BJ (cell line): ENCODE results near the gene RGS17. TPM values are rescaled to one million over a fixed set of nuclear protein-coding genes. Genes with fewer than 3 reads are reported as not detected.
"Not testable (repeated sequence)": the region's sequence is repeated elsewhere in the genome, so short reads cannot be mapped to it uniquely, and the experiment has no call there.

Experiments used
- CTCF ChIA-PET: fragments of 350-600 bp; formaldehyde crosslinking; extraction: SDS; loops from one replicate; lab custom pipeline; 2021; ENCODE audit warnings: antibody characterized with exemption, inconsistent platforms; lab: Yijun Ruan, JAX
- POLR2A ChIA-PET: fragments of 300-600 bp; sonication (Branson Sonifier 250); formaldehyde crosslinking; extraction: SDS; loops from one replicate; lab custom pipeline; 2021; ENCODE audit warnings: antibody characterized with exemption; lab: Charles Lee
- DNase-seq: peaks from one replicate; pipeline ENCODE4 v3.0.0-alpha.2; 2011; ENCODE audit warnings: low read depth
- H3K27me3 ChIP-seq: 2 replicates; pipeline ENCODE4 v1.6.0; 2011; ENCODE audit warnings: low read length; ENCODE audit not compliant: control insufficient read depth, insufficient read depth
- H3K36me3 ChIP-seq: 2 replicates; pipeline ENCODE4 v1.5.1; 2011; ENCODE audit warnings: low read length; ENCODE audit not compliant: control insufficient read depth, insufficient read depth
- H3K4me3 ChIP-seq: 2 replicates; pipeline ENCODE4 v1.5.1; 2011; ENCODE audit warnings: low read depth, mild to moderate bottlenecking, control low read depth, low read length
- CTCF ChIP-seq: IDR thresholded peaks from 2 replicates; pipeline ENCODE4 v1.5.1; 2011; ENCODE audit warnings: low read depth, mild to moderate bottlenecking, control low read depth, inconsistent platforms, low read length, moderate library complexity; ENCODE audit not compliant: insufficient read depth
- polyA plus RNA-seq: library from polyadenylated mRNA; depleted of rRNA; stranded (reverse); fragments of >200 nt; gene quantifications from 2 replicates; pipeline ENCODE4 v1.2.3, GENCODE V29; 2011

The RGS17 gene
- polyA plus RNA-seq, 1 experiment, result 0.09 TPM

- Histone ChIP-seq H3K36me3 (no peaks in the 10 kb centered on the region), H3K27me3 (no peaks in the 10 kb centered on the region), H3K4me3 (no peak overlapping the region)
- no peak for DNase-seq
- TF ChIP-seq CTCF, result no peak
- ChIA-PET POLR2A (no interaction called here), CTCF (interaction anchor here (0.6 kb wide), 1 partner anchor 149 kb away, joined by 3 read pairs; no protein-coding TSS in a partner anchor)
These were observed 154.3 kb downstream of the RGS17 start for GRCh38 chr6:152976749-152977148.

GRCh38 chr6:152975204-152975915 lies 155.7 kb downstream of the RGS17 start:
- no peak for DNase-seq
- CTCF ChIA-PET, result no interaction called here
- H3K36me3 ChIP-seq, result no peaks in the 10 kb centered on the region; the same call in 1 of the 2 replicates

GRCh38 chr6:152973916-152974315 lies 157.2 kb downstream of the RGS17 start:
- no peak for TF ChIP-seq CTCF
- POLR2A ChIA-PET, result no interaction called here
- DNase-seq, result no peak
- H3K27me3 ChIP-seq, result no peaks in the 10 kb centered on the region
- H3K4me3 ChIP-seq, result no peak overlapping the region
- H3K36me3 ChIP-seq, result no peaks in the 10 kb centered on the region; the same call in 1 of the 2 replicates
- CTCF ChIA-PET, result no interaction called here

More at GRCh38 chr6:152975204-152975915, 155.7 kb downstream of the RGS17 start:
- Histone ChIP-seq H3K4me3 (no peak overlapping the region), H3K27me3 (no peaks in the 10 kb centered on the region)
- TF ChIP-seq CTCF, result no peak
- POLR2A ChIA-PET, result no interaction called here

- Histone ChIP-seq H3K36me3 (no peaks in the 10 kb centered on the region; the same call in 1 of the 2 replicates), H3K27me3 (no peaks in the 10 kb centered on the region), H3K4me3 (no peak overlapping the region)
- ChIA-PET POLR2A (no interaction called here), CTCF (interaction anchor here (1.9 kb wide), 1 partner anchor 16 kb away, joined by 8 read pairs; no protein-coding TSS in a partner anchor)
- no peak for DNase-seq
- TF ChIP-seq CTCF, result no peak
These were observed 161.2 kb downstream of the RGS17 start for GRCh38 chr6:152969688-152970418.

GRCh38 chr6:152966168-152966894 lies 164.8 kb downstream of the RGS17 start:
- H3K4me3 ChIP-seq, DNase-seq, H3K36me3 ChIP-seq, H3K27me3 ChIP-seq, POLR2A ChIA-PET: not testable (repeated sequence)
- CTCF ChIA-PET, result interaction anchor here (1.6 kb wide), 1 partner anchor 11 kb away, joined by 3 read pairs; no protein-coding TSS in a partner anchor
